AG08396 (cell line): ENCODE data around the gene MANF.
"Not testable (repeated sequence)": the region's sequence is repeated elsewhere in the genome, so short reads cannot be mapped to it uniquely, and the experiment has no call there.

Source experiments
- DNase-seq: peaks from one replicate; pipeline ENCODE4 v3.0.0; 2012; ENCODE audit warnings: low spot score, mixed read lengths

Gene MANF

GRCh38 chr3:51384726-51385473 is at the start of gene MANF:
Gene MANF, plus strand, starts transcription at chr3:51385291. Its CDS starts 52 bp downstream, at chr3:51385343.
- peak; percentile 100 for DNase-seq

- DNase-seq = no peak
Measured at GRCh38 chr3:51336261-51336660, 48.8 kb upstream of the MANF start.

GRCh38 chr3:51337666-51338065 is 47.4 kb upstream of the MANF start:
- DNase-seq = no peak

- no peak for DNase-seq
Measured at GRCh38 chr3:51338632-51339031, 46.5 kb upstream of the MANF start.

DNA sequence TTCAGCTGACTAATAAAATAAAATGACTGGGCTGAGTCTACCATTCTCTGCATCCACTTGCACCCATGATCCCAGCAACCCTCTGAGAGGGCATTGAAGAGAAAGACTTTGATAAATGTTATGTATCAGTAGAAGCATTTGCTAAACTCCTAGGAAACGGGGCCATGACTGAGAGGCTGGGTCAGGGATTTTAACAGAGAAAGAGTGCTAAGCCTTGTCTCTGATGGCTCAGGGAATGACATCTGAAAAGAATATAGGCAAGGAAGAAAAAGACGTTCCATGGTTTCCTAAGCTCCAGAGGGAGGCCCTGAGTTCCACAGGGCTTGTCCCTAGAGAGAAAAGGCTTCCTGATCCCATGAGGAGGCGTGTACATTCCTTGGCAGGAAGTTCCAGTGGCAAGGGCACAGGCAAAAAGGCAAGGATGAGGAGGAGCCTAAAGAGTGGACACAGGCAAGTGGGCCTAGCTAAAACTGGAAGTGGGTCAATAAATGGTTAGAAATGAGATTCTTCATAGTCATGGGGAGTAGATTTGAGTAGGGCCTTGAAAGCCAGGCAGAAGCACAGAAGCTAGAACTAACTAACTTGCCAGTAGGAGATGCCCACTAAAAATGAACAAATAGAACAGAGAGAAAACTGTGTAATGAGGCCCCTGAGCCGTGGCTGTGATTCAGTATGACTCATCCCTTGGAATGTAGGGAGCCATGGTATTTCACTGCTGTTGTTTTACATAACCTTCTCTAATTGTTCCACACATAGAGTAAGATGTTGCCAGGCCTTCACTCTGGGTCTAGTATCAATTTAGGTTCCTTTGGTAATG is 44.9 kb upstream of the MANF start:
- peak; percentile 75 for DNase-seq

GRCh38 chr3:51340989-51341636 is 44.0 kb upstream of the MANF start:
- no peak for DNase-seq

DNA sequence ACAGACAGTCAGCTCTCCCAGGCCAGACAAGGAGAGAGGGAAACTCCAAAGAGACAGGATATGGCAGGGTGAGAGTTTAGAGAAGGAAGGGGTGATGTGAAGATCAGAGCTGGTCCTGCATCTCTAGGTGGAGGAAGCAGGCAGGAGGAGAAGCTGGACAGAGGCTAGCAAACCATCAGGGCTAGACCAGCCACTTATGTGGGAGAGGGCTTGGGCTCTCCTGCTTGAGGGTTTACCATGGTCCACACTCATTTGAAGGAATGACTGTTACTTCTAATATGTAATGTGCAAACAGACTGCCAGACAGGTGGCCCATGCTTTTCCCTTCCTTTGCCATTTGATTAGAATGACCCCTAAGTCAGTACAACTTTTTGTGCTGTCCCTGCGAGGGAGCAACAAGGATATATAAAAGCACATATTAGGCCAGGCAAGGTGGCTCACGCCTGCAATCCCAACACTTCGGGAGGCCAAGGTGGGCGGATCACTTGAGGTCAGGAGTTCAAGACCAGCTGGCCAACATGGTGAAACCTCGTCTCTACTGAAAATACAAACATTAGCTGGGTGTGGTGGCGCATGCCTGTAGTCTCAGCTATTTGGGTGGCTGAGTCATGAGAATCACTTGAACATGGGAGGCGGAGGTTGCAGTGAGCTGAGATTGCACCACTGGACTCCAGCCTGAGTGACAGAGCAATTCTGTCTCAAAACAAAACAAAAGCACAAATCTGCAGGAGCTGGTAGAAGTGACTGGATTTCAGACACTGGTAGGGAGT is 41.0 kb upstream of the MANF start:
- DNase-seq = peak; percentile 19

GRCh38 chr3:51350751-51351150 is 34.3 kb upstream of the MANF start:
- DNase-seq = no peak

GRCh38 chr3:51353131-51353530 is 32.0 kb upstream of the MANF start:
- no peak for DNase-seq

DNA sequence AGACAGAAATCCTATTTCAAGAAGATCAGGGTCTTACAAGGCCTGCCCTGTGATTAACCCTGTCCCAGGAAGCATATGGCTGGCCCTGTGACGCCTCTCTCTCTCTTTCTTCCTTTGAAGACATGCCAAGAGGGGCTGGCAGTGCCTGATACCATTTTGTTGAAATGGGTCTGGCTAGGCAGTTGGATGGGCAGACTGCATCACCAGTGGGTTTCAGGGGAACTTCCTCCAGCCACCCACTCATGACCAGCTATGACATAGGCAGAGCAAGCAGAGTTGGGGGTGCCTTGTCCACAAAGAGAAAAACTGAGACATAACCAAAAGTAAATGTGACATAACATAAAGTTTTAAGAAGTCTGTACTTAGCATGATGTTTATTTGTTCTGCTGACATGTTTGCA is 31.4 kb upstream of the MANF start:
- no peak for DNase-seq

GRCh38 chr3:51354172-51354571 is 30.9 kb upstream of the MANF start:
- DNase-seq = no peak

GRCh38 chr3:51354731-51355615 is 30.1 kb upstream of the MANF start:
- no peak for DNase-seq

GRCh38 chr3:51355891-51356578 is 29.1 kb upstream of the MANF start:
- no peak for DNase-seq

DNA sequence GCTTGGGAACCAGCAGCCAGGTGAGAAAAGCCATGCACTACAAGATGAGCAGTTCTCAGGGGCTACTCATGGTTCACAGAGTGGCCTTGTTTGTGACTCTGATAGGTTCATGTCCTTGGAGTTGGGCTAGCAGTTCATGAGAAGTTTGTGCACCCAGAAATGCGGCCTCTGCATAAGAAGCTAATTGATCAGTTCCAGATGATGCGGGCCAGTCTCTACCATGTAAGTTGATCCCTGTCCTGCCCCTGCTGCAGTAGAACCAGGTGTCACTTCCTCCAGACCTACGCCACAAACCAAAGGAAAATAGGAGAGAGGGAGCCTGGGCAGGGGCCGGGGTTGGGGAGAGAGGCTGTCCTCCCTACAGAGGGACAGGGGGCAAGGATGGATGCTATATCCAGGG is 27.2 kb upstream of the MANF start:
- DNase-seq = no peak

- no peak for DNase-seq
Measured at GRCh38 chr3:51358981-51359380, 26.1 kb upstream of the MANF start.

GRCh38 chr3:51360806-51361205 is 24.3 kb upstream of the MANF start:
- DNase-seq = no peak

GRCh38 chr3:51361746-51362145 is 23.3 kb upstream of the MANF start:
- DNase-seq = no peak

DNA sequence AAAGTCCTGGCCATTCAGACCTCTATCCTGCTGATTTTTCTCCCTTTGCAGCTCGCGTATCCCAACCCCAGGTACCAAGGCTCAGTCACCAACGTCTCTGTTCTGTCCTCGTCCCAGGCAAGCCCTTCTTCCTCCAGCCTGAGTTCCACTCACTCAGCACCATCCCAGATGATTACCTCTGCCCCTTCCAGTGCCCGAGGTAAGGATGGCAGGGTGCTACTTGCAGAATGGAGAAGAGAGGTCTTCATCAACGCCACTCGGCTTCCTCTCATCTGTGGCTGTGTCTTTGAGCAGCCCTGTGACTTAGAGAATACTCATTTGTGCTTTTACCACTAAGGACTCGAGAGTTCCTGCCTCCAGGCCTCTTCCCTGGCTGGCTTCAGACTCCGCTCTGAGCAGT is 22.6 kb upstream of the MANF start:
- no peak for DNase-seq

DNA sequence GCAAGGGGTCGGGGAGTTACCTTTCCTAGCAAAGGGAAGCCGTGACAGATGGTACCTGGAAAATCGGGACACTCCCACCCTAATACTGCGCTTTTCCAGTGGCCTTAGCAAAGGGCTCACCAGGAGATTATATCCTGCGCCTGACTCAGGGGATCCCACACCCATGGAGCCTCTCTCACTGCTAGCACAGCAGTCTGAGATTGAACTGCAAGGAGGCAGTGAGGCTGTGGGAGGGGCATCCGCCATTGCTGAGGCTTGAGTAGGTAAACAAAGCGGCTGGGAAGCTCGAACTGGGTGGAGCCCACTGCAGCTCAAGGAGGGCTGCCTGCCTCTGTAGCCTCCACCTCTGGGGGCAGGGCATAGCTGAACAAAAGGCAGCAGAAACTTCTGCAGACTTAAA is 16.8 kb upstream of the MANF start:
- not testable (repeated sequence) for DNase-seq

GRCh38 chr3:51371943-51372557 is 13.0 kb upstream of the MANF start:
- DNase-seq = peak; percentile 68
